ENCODE measurements around the gene MAPK8. TPM values are rescaled to one million over a fixed set of nuclear protein-coding genes. Genes with fewer than 3 reads are reported as not detected.
"Not testable (repeated sequence)": the region's sequence is repeated elsewhere in the genome, so short reads cannot be mapped to it uniquely, and the experiment has no call there.

The MAPK8 gene
- total RNA-seq, 1 experiment from 2014 or later: 40.1 TPM

- no peak for DNase-seq (ENCODE audit: low read depth)
Observed at GRCh38 chr10:48336978-48337599, 30.6 kb downstream of the MAPK8 start.

GRCh38 chr10:48340734-48341133 is 34.3 kb downstream of the MAPK8 start:
- no peak for DNase-seq (ENCODE audit: low read depth)

- no peak for DNase-seq (ENCODE audit: low read depth)
Observed at GRCh38 chr10:48343106-48343505, 36.6 kb downstream of the MAPK8 start.

GRCh38 chr10:48343921-48344598 is 37.6 kb downstream of the MAPK8 start:
- no peak for DNase-seq (ENCODE audit: low read depth)

- DNase-seq (ENCODE audit: low read depth): not testable (repeated sequence)
Observed at GRCh38 chr10:48346248-48346647, 39.8 kb downstream of the MAPK8 start.

GRCh38 chr10:48347539-48347938 is 41.1 kb downstream of the MAPK8 start:
- not testable (repeated sequence) for DNase-seq (ENCODE audit: low read depth)

- not testable (repeated sequence) for DNase-seq (ENCODE audit: low read depth)
Observed at GRCh38 chr10:48347943-48348342, 41.5 kb downstream of the MAPK8 start.

GRCh38 chr10:48353246-48353645 is 46.8 kb downstream of the MAPK8 start:
- DNase-seq (ENCODE audit: low read depth): no peak

- no peak for DNase-seq (ENCODE audit: low read depth)
Observed at GRCh38 chr10:48357631-48358030, 51.2 kb downstream of the MAPK8 start.

GRCh38 chr10:48358162-48358561 is 51.7 kb downstream of the MAPK8 start:
- no peak for DNase-seq (ENCODE audit: low read depth)

GRCh38 chr10:48358838-48359237 is 52.4 kb downstream of the MAPK8 start:
- no peak for DNase-seq (ENCODE audit: low read depth)

- no peak for DNase-seq (ENCODE audit: low read depth)
Observed at GRCh38 chr10:48361176-48361575, 54.7 kb downstream of the MAPK8 start.

GRCh38 chr10:48363617-48364355 is 57.3 kb downstream of the MAPK8 start:
- peak; percentile 67 for DNase-seq (ENCODE audit: low read depth)

- peak; percentile 47 for DNase-seq (ENCODE audit: low read depth)
Observed at GRCh38 chr10:48364659-48365405, 58.4 kb downstream of the MAPK8 start.

GRCh38 chr10:48365668-48366067 is 59.2 kb downstream of the MAPK8 start:
- no peak for DNase-seq (ENCODE audit: low read depth)

- DNase-seq (ENCODE audit: low read depth): peak; percentile 24
Observed at GRCh38 chr10:48366261-48366660, 59.8 kb downstream of the MAPK8 start.

GRCh38 chr10:48369501-48369900 is 63.0 kb downstream of the MAPK8 start:
- DNase-seq (ENCODE audit: low read depth): no peak

- no peak for DNase-seq (ENCODE audit: low read depth)
Observed at GRCh38 chr10:48377751-48378530, 71.5 kb downstream of the MAPK8 start.

GRCh38 chr10:48378675-48379074 is 72.2 kb downstream of the MAPK8 start:
- no peak for DNase-seq (ENCODE audit: low read depth)

GRCh38 chr10:48381971-48382370 is 75.5 kb downstream of the MAPK8 start:
- no peak for DNase-seq (ENCODE audit: low read depth)

- no peak for DNase-seq (ENCODE audit: low read depth)
Observed at GRCh38 chr10:48382982-48383381, 76.5 kb downstream of the MAPK8 start.

Data from RPMI7951 (cell line).